ENCODE results near the gene ILDR2. TPM values are rescaled to one million over a fixed set of nuclear protein-coding genes. Genes with fewer than 3 reads are reported as not detected.
"Not testable (repeated sequence)": the region's sequence is repeated elsewhere in the genome, so short reads cannot be mapped to it uniquely, and the experiment has no call there.

The ILDR2 gene
- total RNA-seq, 2 experiments from 2014 or later = 5.7 to 6.6 TPM

DNA sequence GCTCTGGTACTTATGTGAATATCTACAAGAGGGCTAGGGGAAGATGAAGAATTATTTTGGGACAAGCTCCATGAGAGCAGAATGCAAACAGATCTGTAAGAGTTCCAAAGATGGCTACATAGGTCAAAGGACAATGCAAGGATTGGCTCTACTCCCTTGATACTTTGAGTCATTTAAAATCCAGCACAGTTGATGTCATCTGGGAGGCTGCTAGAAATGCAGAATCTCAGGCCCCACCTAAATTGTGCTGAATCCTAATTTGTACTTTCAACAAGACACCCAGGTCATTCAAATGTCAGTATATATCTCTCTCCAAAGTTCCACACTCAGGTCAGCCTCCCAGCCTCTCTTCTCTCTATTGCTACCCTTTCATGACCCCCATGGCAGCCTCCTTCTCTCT lies 75.6 kb downstream of the ILDR2 start:
- peaks cover 11% of the 10 kb centered on the region for H3K36me3 Mint-ChIP-seq

DNA sequence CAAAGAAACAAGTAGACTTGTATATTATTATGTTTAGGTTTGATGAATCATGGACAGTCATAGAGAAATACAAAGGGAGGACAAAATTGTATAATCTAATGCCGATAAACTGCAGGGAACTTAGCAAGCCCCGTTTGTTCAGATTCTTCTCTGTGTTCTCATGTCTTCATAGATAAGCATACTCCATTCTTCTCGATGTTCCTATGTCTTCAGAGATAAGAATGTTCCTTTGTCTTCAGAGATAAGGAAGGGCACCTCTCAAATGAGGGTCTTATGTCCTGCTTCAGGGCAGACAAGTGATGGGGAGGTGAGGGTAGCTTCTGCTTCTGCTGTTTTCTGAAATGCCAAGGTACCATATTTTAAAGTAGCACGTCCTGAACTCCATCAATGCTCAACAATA lies 79.6 kb downstream of the ILDR2 start:
- Mint-ChIP-seq H3K36me3 (peaks cover 11% of the 10 kb centered on the region), H3K4me3 (no peak overlapping the region), H3K9me3 (peaks cover 8% of the 10 kb centered on the region), H3K27ac (no peak overlapping the region), H3K4me1 (no peaks in the 10 kb centered on the region), H3K27me3 (no peaks in the 10 kb centered on the region)
- DNase-seq = no peak

More for the DNA sequence above, 75.6 kb downstream of the ILDR2 start:
- no peak for DNase-seq
- Mint-ChIP-seq H3K27ac (no peak overlapping the region), H3K9me3 (peaks cover 8% of the 10 kb centered on the region), H3K4me3 (no peak overlapping the region), H3K4me1 (peaks cover 2% of the 10 kb centered on the region), H3K27me3 (no peaks in the 10 kb centered on the region)

DNA sequence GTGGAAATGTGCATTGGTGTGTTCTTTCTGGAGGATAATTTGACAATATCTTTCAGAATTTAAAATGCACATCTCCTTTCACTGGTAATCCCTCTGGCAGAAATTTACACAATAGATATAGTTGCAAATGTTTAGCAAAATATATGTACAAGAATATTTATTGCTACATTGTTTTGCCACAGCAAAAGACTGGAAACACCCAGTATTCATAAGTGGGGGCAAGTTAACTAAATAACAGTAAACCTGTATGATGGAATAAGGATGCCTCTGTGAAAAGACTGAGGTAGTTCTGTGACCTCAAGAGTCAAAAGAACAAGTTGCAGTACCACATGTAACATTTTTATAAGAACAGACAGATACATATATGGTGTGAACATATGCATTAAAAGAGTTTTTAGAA lies 85.6 kb downstream of the ILDR2 start:
- Mint-ChIP-seq H3K27me3 (peaks cover 16% of the 10 kb centered on the region), H3K4me1 (peaks cover 5% of the 10 kb centered on the region), H3K36me3 (no peaks in the 10 kb centered on the region), H3K27ac (no peak overlapping the region), H3K9me3 (no peaks in the 10 kb centered on the region), H3K4me3 (no peak overlapping the region)
- DNase-seq = no peak

GRCh38 chr1:166888373-166889111 lies 86.8 kb downstream of the ILDR2 start:
- DNase-seq = no peak
- H3K27ac Mint-ChIP-seq = no peak overlapping the region
- no peak overlapping the region for H3K4me3 Mint-ChIP-seq
- H3K4me1 Mint-ChIP-seq = peaks cover 11% of the 10 kb centered on the region
- H3K27me3 Mint-ChIP-seq = peaks cover 28% of the 10 kb centered on the region
- H3K9me3 Mint-ChIP-seq = no peaks in the 10 kb centered on the region
- H3K36me3 Mint-ChIP-seq = no peaks in the 10 kb centered on the region

GRCh38 chr1:166884971-166885370 lies 90.4 kb downstream of the ILDR2 start:
- no peak overlapping the region for H3K27ac Mint-ChIP-seq
- peaks cover 12% of the 10 kb centered on the region for H3K4me1 Mint-ChIP-seq
- H3K27me3 Mint-ChIP-seq = peaks cover 33% of the 10 kb centered on the region
- no peaks in the 10 kb centered on the region for H3K9me3 Mint-ChIP-seq
- no peak for DNase-seq
- H3K36me3 Mint-ChIP-seq = no peaks in the 10 kb centered on the region
- no peak overlapping the region for H3K4me3 Mint-ChIP-seq

- peak; percentile 40 for DNase-seq
- Mint-ChIP-seq H3K36me3 (no peaks in the 10 kb centered on the region), H3K4me3 (peak overlapping the region; percentile 10), H3K27ac (no peak overlapping the region), H3K27me3 (peaks cover 33% of the 10 kb centered on the region), H3K4me1 (peaks cover 12% of the 10 kb centered on the region), H3K9me3 (no peaks in the 10 kb centered on the region)
Observed at GRCh38 chr1:166884040-166884642, 91.2 kb downstream of the ILDR2 start.

- H3K27ac Mint-ChIP-seq = no peak overlapping the region
Observed at GRCh38 chr1:166882893-166883292, 92.4 kb downstream of the ILDR2 start.

DNA sequence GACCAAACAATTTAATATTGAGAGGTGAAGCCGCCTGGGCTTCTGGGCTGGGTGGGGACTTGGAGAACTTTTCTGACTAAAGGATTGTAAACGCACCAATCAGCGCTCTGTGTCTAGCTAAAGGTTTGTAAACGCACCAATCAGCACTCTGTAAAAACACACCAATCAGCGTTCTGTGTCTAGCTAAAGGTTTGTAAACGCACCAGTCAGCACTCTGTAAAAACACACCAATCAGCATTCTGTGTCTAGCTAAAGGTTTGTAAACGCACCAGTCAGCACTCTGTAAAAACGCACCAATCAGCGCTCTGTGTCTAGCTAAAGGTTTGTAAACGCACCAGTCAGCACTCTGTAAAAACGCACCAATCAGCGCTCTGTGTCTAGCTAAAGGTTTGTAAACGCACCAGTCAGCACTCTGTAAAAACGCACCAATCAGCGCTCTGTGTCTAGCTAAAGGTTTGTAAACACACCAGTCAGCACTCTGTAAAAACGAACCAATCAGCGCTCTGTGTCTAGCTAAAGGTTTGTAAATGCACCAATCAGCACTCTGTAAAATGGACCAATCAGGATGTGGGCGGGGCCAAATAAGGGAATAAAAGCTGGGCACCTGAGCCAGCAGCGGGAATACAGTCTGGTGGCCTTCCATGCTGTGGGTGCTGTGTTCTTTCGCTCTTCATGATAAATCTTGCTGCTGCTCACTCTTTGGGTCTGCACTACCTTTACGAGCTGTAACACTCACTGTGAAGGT lies 97.0 kb downstream of the ILDR2 start:
- Mint-ChIP-seq H3K4me1 (peaks cover 20% of the 10 kb centered on the region), H3K27me3 (peaks cover 12% of the 10 kb centered on the region)
- not testable (repeated sequence) for H3K27ac Mint-ChIP-seq, DNase-seq, H3K4me3 Mint-ChIP-seq, H3K36me3 Mint-ChIP-seq, H3K9me3 Mint-ChIP-seq

More at GRCh38 chr1:166882893-166883292, 92.4 kb downstream of the ILDR2 start:
- Mint-ChIP-seq H3K27me3 (peaks cover 33% of the 10 kb centered on the region), H3K4me1 (peaks cover 12% of the 10 kb centered on the region), H3K36me3 (no peaks in the 10 kb centered on the region), H3K4me3 (no peak overlapping the region), H3K9me3 (peaks cover 4% of the 10 kb centered on the region)
- DNase-seq = no peak

GRCh38 chr1:166876540-166876838 lies 98.9 kb downstream of the ILDR2 start:
- H3K27ac Mint-ChIP-seq = peak overlapping the region; percentile 99
- H3K9me3 Mint-ChIP-seq = peaks cover 7% of the 10 kb centered on the region
- DNase-seq = no peak
- H3K27me3 Mint-ChIP-seq = peaks cover 6% of the 10 kb centered on the region
- H3K4me3 Mint-ChIP-seq = peak overlapping the region; percentile 97
- H3K36me3 Mint-ChIP-seq = peaks cover 14% of the 10 kb centered on the region
- peaks cover 33% of the 10 kb centered on the region for H3K4me1 Mint-ChIP-seq

DNA sequence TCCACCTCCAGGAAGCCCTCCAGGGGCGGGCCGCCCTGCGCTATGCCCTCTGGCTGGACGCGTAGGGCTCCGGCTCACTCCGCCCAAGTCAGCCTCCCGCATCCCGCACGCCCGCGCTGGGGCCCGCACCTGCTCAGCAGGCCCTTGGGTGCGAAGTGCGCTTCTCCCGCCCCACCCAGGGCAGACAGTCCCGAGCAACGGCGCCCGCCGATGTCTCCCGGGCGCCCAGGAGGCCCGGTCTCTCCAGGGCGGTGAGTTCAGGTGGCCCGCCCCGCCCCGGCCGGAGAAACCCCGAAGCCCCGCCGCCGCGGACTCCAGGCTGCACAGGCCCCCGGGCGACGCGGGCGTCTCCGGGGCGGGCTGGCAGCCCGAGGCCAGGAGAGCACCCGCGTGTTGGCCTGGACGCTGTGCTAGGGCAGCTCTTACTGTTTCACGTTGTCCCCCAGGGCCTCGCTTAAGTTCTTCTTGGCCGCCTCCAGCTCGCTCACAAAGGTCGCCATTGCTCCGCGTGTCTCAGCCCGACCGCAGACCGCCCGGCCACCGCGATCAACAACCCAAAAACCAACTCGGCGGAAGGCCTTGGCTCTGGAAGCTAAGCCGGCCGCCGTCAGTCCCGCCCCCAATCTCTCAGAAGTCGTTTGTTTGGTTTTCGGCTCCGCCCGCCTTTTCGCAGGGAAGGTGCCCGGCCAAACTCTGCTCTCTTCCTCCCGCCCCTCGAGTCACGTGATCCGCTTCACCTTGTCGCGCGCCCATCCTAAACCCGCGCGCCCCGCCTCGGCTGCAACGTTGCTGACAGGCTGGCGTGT lies 99.4 kb downstream of the ILDR2 start, which contains the start of gene TADA1:
TSS of gene TADA1 (minus strand) at position 531 of the 806 bp plus-strand sequence. CDS start at position 500, 31 bp downstream.
- peaks cover 6% of the 10 kb centered on the region for H3K27me3 Mint-ChIP-seq
- peaks cover 14% of the 10 kb centered on the region for H3K36me3 Mint-ChIP-seq
- peaks cover 39% of the 10 kb centered on the region for H3K4me1 Mint-ChIP-seq
- peak; percentile 98 for DNase-seq
- peaks cover 7% of the 10 kb centered on the region for H3K9me3 Mint-ChIP-seq
- peak within 1 kb of the TSS; percentile 99 for H3K27ac Mint-ChIP-seq
- peak within 1 kb of the TSS; percentile 97 for H3K4me3 Mint-ChIP-seq

DNA sequence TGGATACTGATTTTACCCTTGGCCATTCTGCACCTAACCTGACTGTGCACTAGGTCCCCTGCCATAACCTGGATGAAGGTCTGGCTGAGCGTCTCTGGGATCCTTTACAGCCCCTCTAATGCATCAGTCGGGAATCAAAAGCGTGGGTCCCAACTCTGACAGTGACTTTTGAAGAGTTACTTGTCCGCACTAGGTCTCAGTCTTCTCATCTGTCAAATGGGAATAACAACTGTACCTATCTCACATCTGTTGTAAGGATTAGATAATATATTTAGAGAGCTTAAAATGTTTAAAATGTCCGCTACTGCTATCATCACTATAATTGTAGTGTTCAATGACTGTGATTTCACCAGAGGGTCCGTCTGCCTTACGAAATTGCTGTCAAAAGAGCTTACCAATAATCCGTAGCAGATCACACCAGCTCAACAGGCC lies 100.0 kb downstream of the ILDR2 start:
- H3K36me3 Mint-ChIP-seq = peaks cover 14% of the 10 kb centered on the region
- peaks cover 43% of the 10 kb centered on the region for H3K4me1 Mint-ChIP-seq
- no peak for DNase-seq
- H3K27me3 Mint-ChIP-seq = peaks cover 6% of the 10 kb centered on the region
- peaks cover 7% of the 10 kb centered on the region for H3K9me3 Mint-ChIP-seq
- peak overlapping the region; percentile 75 for H3K27ac Mint-ChIP-seq
- H3K4me3 Mint-ChIP-seq = peak overlapping the region; percentile 97

GRCh38 chr1:166874464-166874863 lies 100.9 kb downstream of the ILDR2 start:
- H3K9me3 Mint-ChIP-seq = peaks cover 7% of the 10 kb centered on the region
- H3K4me3 Mint-ChIP-seq = peak overlapping the region; percentile 56
- peaks cover 14% of the 10 kb centered on the region for H3K36me3 Mint-ChIP-seq
- no peak overlapping the region for H3K27ac Mint-ChIP-seq
- H3K27me3 Mint-ChIP-seq = peaks cover 6% of the 10 kb centered on the region
- DNase-seq = no peak
- peaks cover 50% of the 10 kb centered on the region for H3K4me1 Mint-ChIP-seq

DNA sequence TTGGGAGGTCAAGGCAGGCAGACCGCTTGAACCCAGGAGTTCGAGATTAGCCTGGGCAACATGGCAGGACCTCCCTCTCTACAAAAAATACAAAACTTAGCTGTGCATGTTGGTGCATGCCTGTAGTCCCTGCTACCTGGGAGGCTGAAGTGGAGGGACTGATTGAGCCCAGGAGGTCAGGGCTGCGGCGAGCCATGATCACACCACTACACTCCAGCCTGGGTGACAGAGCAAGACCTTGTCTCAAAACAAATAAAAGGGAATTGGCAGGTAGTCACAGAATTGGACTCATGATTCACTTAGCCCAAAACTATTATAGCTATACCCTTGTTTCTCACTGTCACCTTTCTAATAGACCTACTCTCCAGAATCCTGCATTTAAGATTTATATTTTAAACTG lies 104.8 kb downstream of the ILDR2 start:
- H3K4me3 Mint-ChIP-seq = no peak overlapping the region

GRCh38 chr1:166869318-166870099 lies 105.8 kb downstream of the ILDR2 start:
- no peaks in the 10 kb centered on the region for H3K9me3 Mint-ChIP-seq
- DNase-seq = no peak
- peak overlapping the region; percentile 47 for H3K27ac Mint-ChIP-seq
- no peaks in the 10 kb centered on the region for H3K27me3 Mint-ChIP-seq
- H3K4me3 Mint-ChIP-seq = no peak overlapping the region
- peaks cover 40% of the 10 kb centered on the region for H3K4me1 Mint-ChIP-seq
- peaks cover 14% of the 10 kb centered on the region for H3K36me3 Mint-ChIP-seq

More for the DNA sequence above, 104.8 kb downstream of the ILDR2 start:
- peaks cover 16% of the 10 kb centered on the region for H3K36me3 Mint-ChIP-seq
- H3K27ac Mint-ChIP-seq = no peak overlapping the region
- no peaks in the 10 kb centered on the region for H3K27me3 Mint-ChIP-seq
- peaks cover 47% of the 10 kb centered on the region for H3K4me1 Mint-ChIP-seq
- no peaks in the 10 kb centered on the region for H3K9me3 Mint-ChIP-seq
- DNase-seq = no peak

All from activated naive CD8-positive, alpha-beta T cell treated with anti-CD3 and anti-CD28 coated beads for 36 hours (primary cell).